ENCODE data around the gene PTPRT.

Gene PTPRT

GRCh38 chr20:43028470-43028869 is 161.2 kb downstream of the PTPRT start:
- no peak for DNase-seq (ENCODE audit: low read depth in 1 of 2, low spot score in 1 of 2)

- no peak for DNase-seq (ENCODE audit: low read depth in 1 of 2, low spot score in 1 of 2)
These were observed 165.9 kb downstream of the PTPRT start for GRCh38 chr20:43023836-43024235.

- no peak for DNase-seq (ENCODE audit: low read depth in 1 of 2, low spot score in 1 of 2)
These were observed 167.1 kb downstream of the PTPRT start for GRCh38 chr20:43022568-43022967.

DNA sequence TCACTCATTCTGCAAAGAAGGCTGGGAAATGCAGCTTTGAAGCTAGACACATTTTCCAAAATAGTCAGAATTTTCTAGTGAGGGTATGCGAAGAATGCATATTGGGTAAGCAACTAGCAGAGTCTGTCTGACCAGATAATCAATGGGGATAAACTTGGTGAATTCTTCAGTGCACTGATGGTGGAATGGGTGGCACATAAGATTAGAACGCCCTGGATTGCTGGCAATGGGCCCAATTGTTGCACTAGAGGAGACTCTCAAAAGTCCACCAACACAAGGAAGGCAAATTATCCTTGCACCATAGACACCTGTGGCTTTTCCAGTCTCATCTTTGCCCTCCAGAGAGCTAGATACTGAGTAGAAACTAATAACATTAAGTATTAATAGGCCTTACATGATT is 167.6 kb downstream of the PTPRT start:
- no peak for DNase-seq (ENCODE audit: low read depth in 1 of 2, low spot score in 1 of 2)

GRCh38 chr20:43017241-43018030 is 172.3 kb downstream of the PTPRT start:
- DNase-seq (ENCODE audit: low read depth in 1 of 2, low spot score in 1 of 2) = no peak

GRCh38 chr20:43016257-43016656 is 173.4 kb downstream of the PTPRT start:
- DNase-seq (ENCODE audit: low read depth in 1 of 2, low spot score in 1 of 2) = no peak

GRCh38 chr20:43015566-43015965 is 174.1 kb downstream of the PTPRT start:
- DNase-seq (ENCODE audit: low read depth in 1 of 2, low spot score in 1 of 2) = no peak

- DNase-seq (ENCODE audit: low read depth in 1 of 2, low spot score in 1 of 2) = no peak
These were observed 175.5 kb downstream of the PTPRT start for GRCh38 chr20:43014206-43014605.

- no peak for DNase-seq (ENCODE audit: low read depth in 1 of 2, low spot score in 1 of 2)
These were observed 178.2 kb downstream of the PTPRT start for GRCh38 chr20:43011491-43011890.

GRCh38 chr20:43009532-43009931 is 180.2 kb downstream of the PTPRT start:
- no peak for DNase-seq (ENCODE audit: low read depth in 1 of 2, low spot score in 1 of 2)

GRCh38 chr20:43007525-43007924 is 182.2 kb downstream of the PTPRT start:
- DNase-seq (ENCODE audit: low read depth in 1 of 2, low spot score in 1 of 2) = no peak

GRCh38 chr20:43006651-43007375 is 182.9 kb downstream of the PTPRT start:
- no peak for DNase-seq (ENCODE audit: low read depth in 1 of 2, low spot score in 1 of 2)

DNA sequence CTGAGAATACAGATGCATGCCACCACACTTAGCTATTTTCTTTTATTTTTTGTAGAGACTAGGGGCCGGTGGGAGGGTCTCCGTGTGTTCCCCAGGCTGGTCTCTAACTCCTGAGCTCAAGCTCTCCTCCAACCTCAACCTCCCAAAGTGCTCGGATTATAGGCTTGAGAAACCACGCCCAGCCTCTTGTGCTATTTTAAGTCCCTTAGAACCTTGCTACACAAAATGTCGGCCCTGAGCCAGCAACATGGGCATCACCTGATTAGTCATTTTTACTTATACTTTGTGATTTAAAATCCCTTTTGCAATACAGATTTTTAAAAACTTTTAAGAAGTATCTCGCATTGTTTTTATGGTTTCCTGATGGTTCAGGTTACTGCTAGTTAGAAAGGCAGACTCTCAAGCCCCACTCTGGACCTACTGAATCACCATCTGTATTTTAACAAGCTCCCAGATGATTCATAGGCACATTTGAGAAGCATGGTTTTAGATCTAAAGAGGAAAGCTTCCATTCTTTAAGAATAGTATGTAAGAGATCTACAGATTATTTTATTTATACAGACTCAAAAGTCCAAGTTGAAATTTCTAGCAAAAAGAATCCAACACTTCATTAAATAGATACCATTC is 186.3 kb downstream of the PTPRT start:
- DNase-seq (ENCODE audit: low read depth in 1 of 2, low spot score in 1 of 2) = no peak

DNA sequence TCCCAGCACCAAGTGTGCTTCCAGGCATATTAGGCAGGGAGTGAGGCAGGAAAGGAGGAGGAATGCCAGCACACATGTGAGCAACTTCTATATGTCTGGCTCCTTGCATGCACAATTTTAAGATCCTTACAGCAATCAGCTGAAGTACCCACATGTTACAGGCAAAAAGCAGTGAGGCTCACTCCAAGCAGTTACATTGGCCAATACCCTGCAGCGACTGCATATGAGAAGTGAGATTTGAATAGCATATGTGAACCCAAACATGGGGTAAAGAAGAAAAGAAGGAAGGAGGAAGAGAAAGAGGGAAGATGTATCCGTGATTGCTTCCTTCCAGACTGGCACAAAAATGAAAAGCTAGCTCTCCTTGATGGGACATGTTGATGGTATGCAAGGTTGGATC is 193.6 kb downstream of the PTPRT start:
- no peak for DNase-seq (ENCODE audit: low read depth in 1 of 2, low spot score in 1 of 2)

GRCh38 chr20:42988319-42988718 is 201.4 kb downstream of the PTPRT start:
- no peak for DNase-seq (ENCODE audit: low read depth in 1 of 2, low spot score in 1 of 2)

- DNase-seq (ENCODE audit: low read depth in 1 of 2, low spot score in 1 of 2) = no peak
These were observed 202.2 kb downstream of the PTPRT start for GRCh38 chr20:42987376-42988114.

- DNase-seq (ENCODE audit: low read depth in 1 of 2, low spot score in 1 of 2) = no peak
These were observed 203.4 kb downstream of the PTPRT start for GRCh38 chr20:42986143-42986773.

DNA sequence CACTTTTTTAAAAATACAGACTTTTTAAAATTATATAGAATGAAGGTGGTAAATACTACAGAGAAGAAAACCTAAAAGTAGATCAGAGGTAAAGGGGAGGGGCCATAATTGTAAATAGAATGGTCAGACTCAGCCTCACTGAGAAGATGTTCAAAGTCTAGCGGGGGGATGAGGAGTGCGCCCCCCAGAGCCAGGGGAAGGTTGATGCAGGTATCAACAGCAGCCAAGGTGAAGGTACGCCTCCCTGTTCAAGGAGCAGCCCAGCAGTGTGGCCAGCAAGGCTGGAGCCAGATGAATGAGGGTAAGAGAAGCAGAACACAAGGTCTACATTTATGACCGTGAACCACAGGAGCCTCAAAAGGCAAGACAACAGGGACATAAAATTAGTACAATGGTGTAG is 204.1 kb downstream of the PTPRT start:
- DNase-seq (ENCODE audit: low read depth in 1 of 2, low spot score in 1 of 2) = no peak

- DNase-seq (ENCODE audit: low read depth in 1 of 2, low spot score in 1 of 2) = no peak
These were observed 207.5 kb downstream of the PTPRT start for GRCh38 chr20:42982218-42982617.

DNA sequence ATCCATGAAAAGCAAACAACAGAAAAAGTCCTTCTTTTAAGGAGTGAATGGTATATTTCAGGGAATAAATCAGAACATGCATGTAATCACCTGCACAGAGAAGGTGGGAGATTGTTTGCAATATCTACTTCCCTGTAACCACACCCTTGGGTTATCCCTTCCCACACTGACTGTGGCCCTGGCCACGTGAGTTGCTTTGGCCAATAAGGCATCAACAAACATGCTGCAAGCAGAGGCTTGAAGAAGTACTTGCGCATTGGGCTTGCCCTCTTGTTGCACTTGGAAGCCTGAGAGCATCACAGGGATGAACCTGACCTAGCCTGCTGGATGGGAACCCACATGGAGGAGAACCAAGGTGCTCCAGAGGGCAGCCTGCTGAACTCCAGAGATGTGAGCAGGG is 208.5 kb downstream of the PTPRT start:
- no peak for DNase-seq (ENCODE audit: low read depth in 1 of 2, low spot score in 1 of 2)

DNA sequence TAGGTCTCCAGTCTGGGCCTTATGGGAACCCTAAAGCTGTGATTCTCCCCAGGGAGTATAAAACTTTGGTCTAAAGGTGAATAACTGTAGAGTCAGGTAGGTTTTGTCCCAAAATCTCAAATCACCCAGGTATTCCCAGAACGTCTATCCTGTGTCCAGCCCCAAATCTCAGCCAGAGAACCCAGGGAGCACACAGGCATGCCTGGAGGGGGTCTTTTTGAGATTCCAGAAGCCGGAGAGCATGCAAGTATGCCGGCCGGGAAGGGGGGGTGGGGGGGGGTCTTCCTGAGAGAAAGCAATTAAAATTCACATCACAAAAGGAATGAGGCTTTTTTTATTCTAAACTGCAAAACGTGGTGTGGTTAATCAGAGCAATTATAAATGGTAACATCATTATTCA is 210.0 kb downstream of the PTPRT start:
- no peak for DNase-seq (ENCODE audit: low read depth in 1 of 2, low spot score in 1 of 2)

Measured in activated CD4-positive, alpha-beta T cell treated with anti-CD3 and anti-CD28 coated beads, Interleukin-2, amount 50 U/mL, for 24 hours (primary cell).